GM13977 (cell line): ENCODE data around the gene WTAP.

Source experiments
- DNase-seq: peaks from one replicate; pipeline ENCODE4 v3.0.0; 2012; ENCODE audit warnings: low spot score
- CTCF ChIP-seq: IDR thresholded peaks from 2 replicates; pipeline ENCODE4 v1.5.1; 2012; ENCODE audit warnings: mild to moderate bottlenecking, control low read depth; ENCODE audit not compliant: insufficient read depth; ENCODE audit errors: extremely low read depth, missing control alignments
- in situ Hi-C: fragments of 300-500 bp; cut with MboI; formaldehyde crosslinking; loops from one replicate; pipeline ENCODE4 v1.12.0; 2022; ENCODE audit warnings: low sequenced_read_pairs, low pct_unique_long_range_greater_than_20kb, mixed read lengths, inconsistent platforms; ENCODE audit not compliant: unreplicated experiment

WTAP gene

GRCh38 chr6:159801935-159802334, 74.6 kb downstream of the WTAP start:
- in situ Hi-C loops: no loop called here
- no peak for TF ChIP-seq CTCF
- no peak for DNase-seq

GRCh38 chr6:159804504-159804903, 77.2 kb downstream of the WTAP start:
- DNase-seq: no peak
- no peak for TF ChIP-seq CTCF
- in situ Hi-C loops: no loop called here

GRCh38 chr6:159805440-159806020, 78.2 kb downstream of the WTAP start:
- in situ Hi-C loops: no loop called here
- TF ChIP-seq CTCF: no peak
- peak; percentile 7 for DNase-seq
